ENCODE measurements around the gene WDR17.

- TF ChIP-seq CTCF (conservative IDR thresholded peaks at IDR 0.05 in 1 of 2, IDR thresholded peaks at IDR 0.05 in 1 of 2; ENCODE audit: extremely low read depth in 1 of 2, insufficient read depth in 1 of 2, low read depth in 1 of 2, low read length in 2 of 2) (no peak), EZH2 (IDR thresholded peaks at IDR 0.05; ENCODE audit: borderline replicate concordance, low read length) (no peak)
Observed at GRCh38 chr4:176229645-176230044, 164.0 kb downstream of the WDR17 start.

Measured in mammary epithelial cell (primary cell).